Measurements from ENCODE around the gene DCP2.

DCP2 gene

DNA sequence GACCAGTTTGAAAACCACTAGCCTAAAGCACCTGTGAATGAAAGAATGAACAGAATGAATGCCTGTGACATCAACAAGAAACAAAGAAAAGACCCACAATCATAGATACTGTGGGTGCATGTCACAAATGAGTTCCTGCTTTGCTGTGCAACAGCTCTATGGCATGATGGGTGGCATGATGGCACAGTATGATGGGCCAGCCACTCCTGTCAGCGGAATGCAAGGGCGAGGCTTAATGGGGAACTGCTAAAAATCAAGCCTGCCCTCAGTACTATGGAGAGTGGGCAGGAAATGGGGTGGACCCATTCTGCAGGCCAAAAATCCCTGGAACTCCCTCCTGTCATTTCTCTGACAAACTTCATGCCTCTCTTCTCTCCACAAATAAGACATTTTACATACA is 89.0 kb downstream of the DCP2 start:
- H3K18ac ChIP-seq (ENCODE audit: low read length), result no peak overlapping the region
- no peak overlapping the region for H3K4me3 ChIP-seq (ENCODE audit: low read length)
- no peak overlapping the region for H3K56ac ChIP-seq (ENCODE audit: low read length)
- no peak overlapping the region for H2BK120ac ChIP-seq (ENCODE audit: low read depth, low read length)
- no peaks in the 10 kb centered on the region for H3K27me3 ChIP-seq (ENCODE audit: insufficient read depth, low read length, poor library complexity)
- no peak overlapping the region for H2AK5ac ChIP-seq (ENCODE audit: low read length)
- no peak overlapping the region for H3K4ac ChIP-seq (ENCODE audit: low read depth, low read length)
- no peak overlapping the region for H3K23ac ChIP-seq (ENCODE audit: low read length)
- no peaks in the 10 kb centered on the region for H3K79me2 ChIP-seq (ENCODE audit: control insufficient read depth, insufficient read depth, low read length)
- no peaks in the 10 kb centered on the region for H3K79me1 ChIP-seq (ENCODE audit: low read length)
- H4K5ac ChIP-seq (ENCODE audit: low read length), result no peak overlapping the region
- no peak overlapping the region for H2BK5ac ChIP-seq (ENCODE audit: low read length)
- no peak overlapping the region for H2BK15ac ChIP-seq (replicated peaks; ENCODE audit: low read depth)
- no peak for DNase-seq
- H4K8ac ChIP-seq (ENCODE audit: low read depth, low read length), result no peak overlapping the region
- no peak overlapping the region for H3K27ac ChIP-seq (ENCODE audit: low read depth, low read length)
- no peaks in the 10 kb centered on the region for H3K4me1 ChIP-seq (ENCODE audit: control insufficient read depth, low read depth, low read length)
- peaks cover 16% of the 10 kb centered on the region for H3K36me3 ChIP-seq (ENCODE audit: control insufficient read depth, insufficient read depth, low read length)
- WGBS (ENCODE audit: extremely low coverage, insufficient coverage, low lambda C conversion rate), result no CpG with 5 or more reads among the region's 2 CpGs
- no peak overlapping the region for H3K4me2 ChIP-seq (ENCODE audit: low read length)
- no peak overlapping the region for H3K9ac ChIP-seq (ENCODE audit: low read length)

DNA sequence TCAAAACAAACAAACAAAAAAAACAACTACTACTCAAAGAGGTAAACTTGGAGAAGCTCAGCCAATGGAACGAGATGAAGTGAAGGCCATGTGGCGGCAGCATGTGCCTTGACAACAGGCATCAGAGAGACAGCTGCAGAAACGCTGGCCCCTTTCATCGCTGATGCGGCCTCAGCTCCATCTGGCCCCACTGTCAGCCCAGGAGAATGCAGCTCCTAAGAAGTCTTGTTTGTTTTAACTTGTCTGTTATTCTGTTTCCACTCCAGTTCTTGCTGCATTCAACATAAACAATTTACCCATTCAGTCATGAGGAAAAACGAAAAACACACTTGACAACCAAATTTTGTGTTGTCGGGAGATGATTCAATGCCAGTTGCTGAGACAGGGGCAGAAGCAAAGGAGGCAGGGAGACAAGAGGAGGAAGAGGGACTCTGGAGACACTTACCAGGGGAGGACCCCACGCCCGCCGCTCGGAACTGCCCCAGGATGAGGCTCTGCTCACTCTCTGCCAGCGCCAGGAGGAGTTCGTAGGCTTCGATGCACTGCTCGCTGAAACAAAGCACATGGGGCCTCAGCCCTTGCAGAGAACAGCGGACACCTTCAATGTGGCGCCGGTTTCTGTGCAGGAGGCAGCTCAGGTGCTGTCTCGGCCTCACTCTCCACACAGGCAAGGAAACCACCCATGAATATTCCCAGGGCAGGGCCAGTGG is 91.2 kb downstream of the DCP2 start:
- H4K8ac ChIP-seq (ENCODE audit: low read depth, low read length), result no peak overlapping the region
- no peak overlapping the region for H3K23ac ChIP-seq (ENCODE audit: low read length)
- no peak overlapping the region for H3K4me2 ChIP-seq (ENCODE audit: low read length)
- H4K5ac ChIP-seq (ENCODE audit: low read length), result no peak overlapping the region
- H3K36me3 ChIP-seq (ENCODE audit: control insufficient read depth, insufficient read depth, low read length), result peaks cover 16% of the 10 kb centered on the region
- no peaks in the 10 kb centered on the region for H3K27me3 ChIP-seq (ENCODE audit: insufficient read depth, low read length, poor library complexity)
- no peak overlapping the region for H3K27ac ChIP-seq (ENCODE audit: low read depth, low read length)
- no peak overlapping the region for H2BK120ac ChIP-seq (ENCODE audit: low read depth, low read length)
- no peak overlapping the region for H2BK15ac ChIP-seq (replicated peaks; ENCODE audit: low read depth)
- H3K4me1 ChIP-seq (ENCODE audit: control insufficient read depth, low read depth, low read length), result no peaks in the 10 kb centered on the region
- no peak overlapping the region for H3K4ac ChIP-seq (ENCODE audit: low read depth, low read length)
- no peak for DNase-seq
- H3K18ac ChIP-seq (ENCODE audit: low read length), result no peak overlapping the region
- H3K56ac ChIP-seq (ENCODE audit: low read length), result no peak overlapping the region
- H3K79me1 ChIP-seq (ENCODE audit: low read length), result no peaks in the 10 kb centered on the region
- H3K4me3 ChIP-seq (ENCODE audit: low read length), result no peak overlapping the region
- no peak overlapping the region for H3K9ac ChIP-seq (ENCODE audit: low read length)
- WGBS (ENCODE audit: extremely low coverage, insufficient coverage, low lambda C conversion rate), result no CpG with 5 or more reads among the region's 19 CpGs
- H2AK5ac ChIP-seq (ENCODE audit: low read length), result no peak overlapping the region
- no peaks in the 10 kb centered on the region for H3K79me2 ChIP-seq (ENCODE audit: control insufficient read depth, insufficient read depth, low read length)
- no peak overlapping the region for H2BK5ac ChIP-seq (ENCODE audit: low read length)

DNA sequence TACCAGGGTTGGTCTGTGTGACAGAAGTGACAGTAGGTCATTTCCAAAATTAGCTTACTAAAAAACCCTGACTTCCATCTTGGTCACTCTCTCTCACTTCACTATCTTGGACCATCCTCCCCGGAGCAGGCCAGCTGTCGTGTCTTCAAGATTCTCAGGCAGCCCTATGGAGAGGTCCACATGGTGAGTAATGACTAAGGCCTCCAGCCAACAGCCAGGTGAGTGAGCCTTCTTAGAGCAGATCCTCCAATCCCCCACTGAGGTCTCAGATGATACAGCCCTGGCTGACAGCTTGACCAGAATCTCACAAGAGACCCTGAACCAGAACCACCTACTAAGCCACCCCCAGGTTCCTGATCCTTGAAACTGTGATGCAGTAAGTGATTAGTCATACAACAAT is 92.0 kb downstream of the DCP2 start:
- Histone ChIP-seq H3K23ac (ENCODE audit: low read length) (no peak overlapping the region), H3K36me3 (ENCODE audit: control insufficient read depth, insufficient read depth, low read length) (peaks cover 16% of the 10 kb centered on the region), H3K56ac (ENCODE audit: low read length) (no peak overlapping the region), H3K27me3 (ENCODE audit: insufficient read depth, low read length, poor library complexity) (no peaks in the 10 kb centered on the region), H4K5ac (ENCODE audit: low read length) (no peak overlapping the region), H3K4me2 (ENCODE audit: low read length) (no peak overlapping the region), H2BK15ac (replicated peaks; ENCODE audit: low read depth) (no peak overlapping the region), H4K8ac (ENCODE audit: low read depth, low read length) (no peak overlapping the region), H3K9ac (ENCODE audit: low read length) (no peak overlapping the region), H2BK120ac (ENCODE audit: low read depth, low read length) (no peak overlapping the region), H2AK5ac (ENCODE audit: low read length) (no peak overlapping the region), H3K4me1 (ENCODE audit: control insufficient read depth, low read depth, low read length) (no peaks in the 10 kb centered on the region), H3K27ac (ENCODE audit: low read depth, low read length) (no peak overlapping the region), H2BK5ac (ENCODE audit: low read length) (no peak overlapping the region), H3K18ac (ENCODE audit: low read length) (no peak overlapping the region), H3K4me3 (ENCODE audit: low read length) (no peak overlapping the region), H3K79me2 (ENCODE audit: control insufficient read depth, insufficient read depth, low read length) (no peaks in the 10 kb centered on the region), H3K4ac (ENCODE audit: low read depth, low read length) (no peak overlapping the region), H3K79me1 (ENCODE audit: low read length) (peaks cover 1% of the 10 kb centered on the region)
- DNase-seq, result no peak
- no CpG with 5 or more reads among the region's 2 CpGs for WGBS (ENCODE audit: extremely low coverage, insufficient coverage, low lambda C conversion rate)

Measured in mesendoderm (in vitro differentiated cells).